ENCODE results near the gene PNMA3. TPM values are rescaled to one million over a fixed set of nuclear protein-coding genes. Genes with fewer than 3 reads are reported as not detected.
"Not testable (repeated sequence)": the region's sequence is repeated elsewhere in the genome, so short reads cannot be mapped to it uniquely, and the experiment has no call there.

Gene PNMA3
- polyA plus RNA-seq (ENCODE audit: insufficient read length in 10 of 10): 1 to 10 TPM in 7 of 10 donors, under 1 TPM in 3; 0.41 to 1.9 (median 1.1) TPM
- long read RNA-seq, donor 1, partial matches to known transcripts: 0 of 1 reads
- long read RNA-seq, donor 1, other reads (novel, unspliced or antisense): 0 of 1 reads
- long read RNA-seq, donor 2, partial matches to known transcripts: 0 of 1 reads
- long read RNA-seq, donor 2, other reads (novel, unspliced or antisense): 0 of 1 reads
- long read RNA-seq, donor 3: 0 reads
- long read RNA-seq, donor 4: 0 reads
- long read RNA-seq, donor 5: 0 reads
- long read RNA-seq, donor 6: 0 reads
- long read RNA-seq, donor 7: 0 reads
- long read RNA-seq, donor 8: 0 reads
- long read RNA-seq, donor 9: 0 reads

DNA sequence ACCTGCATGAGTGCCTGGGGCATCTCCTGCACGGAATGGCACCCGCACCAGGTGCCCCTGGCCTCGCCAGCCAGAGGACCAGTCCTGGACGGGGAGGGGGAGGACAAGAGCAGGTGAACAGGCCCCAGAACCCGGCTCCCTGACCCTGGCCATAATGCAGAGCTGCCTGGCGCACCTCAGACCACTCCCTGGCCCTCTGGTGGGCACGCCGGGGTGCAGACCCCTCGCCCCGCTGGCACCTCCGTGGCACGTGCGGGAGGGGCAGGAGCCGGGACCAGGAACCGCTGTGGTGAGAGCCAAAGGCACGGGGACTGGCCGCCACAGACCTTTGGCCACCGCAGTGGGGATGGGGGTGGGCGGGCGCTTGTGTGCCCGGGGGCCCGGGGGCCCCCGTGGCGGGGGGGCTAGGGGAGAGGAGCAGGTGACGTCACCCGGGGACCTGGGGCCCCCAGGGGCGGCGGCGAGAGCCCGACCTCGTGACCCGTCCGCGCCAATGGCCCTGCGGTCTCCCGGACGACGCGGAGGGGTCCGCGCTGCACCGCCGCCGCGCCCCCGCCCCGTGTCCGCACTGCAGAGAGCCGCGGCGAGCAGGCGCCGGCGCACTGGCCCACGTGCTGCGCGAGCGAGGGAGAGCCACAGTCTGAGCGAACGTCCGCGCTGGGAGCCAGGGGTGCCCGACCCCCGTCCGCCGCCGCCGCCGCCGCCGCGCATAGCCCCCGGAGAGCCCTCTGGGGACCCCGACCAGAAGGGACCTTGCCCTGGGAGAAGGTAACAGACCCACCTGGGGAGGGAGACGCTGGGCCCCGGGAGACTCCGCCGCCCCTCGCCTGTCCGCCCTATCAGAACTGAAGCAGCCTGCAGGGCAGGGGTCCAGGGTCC is at the start of gene PNMA3:
PNMA3 (plus strand) TSS at position 600 of the 879 bp plus-strand sequence. CDS start 586 bp downstream, outside the sequence.
- peak in 1 of 3 donors; percentile 36 for DNase-seq

DNA sequence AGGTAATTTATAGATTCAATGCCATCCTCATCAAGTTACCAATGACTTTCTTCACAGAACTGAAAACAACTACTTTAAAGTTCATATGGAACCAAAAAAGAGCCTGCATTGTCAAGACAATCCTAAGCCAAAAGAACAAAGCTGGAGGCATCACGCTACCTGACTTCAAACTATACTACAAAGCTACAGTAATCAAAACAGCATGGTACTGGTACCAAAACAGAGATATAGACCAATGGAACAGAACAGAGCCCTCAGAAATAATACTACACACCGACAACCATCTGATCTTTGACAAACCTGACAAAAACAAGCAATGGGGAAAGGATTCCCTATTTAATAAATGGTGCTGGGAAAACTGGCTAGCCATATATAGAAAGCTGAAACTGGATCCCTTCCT is 39.1 kb upstream of the PNMA3 start:
- not testable (repeated sequence) for DNase-seq

GRCh38 chrX:153019166-153019565 is 37.1 kb upstream of the PNMA3 start:
- no peak for DNase-seq

DNA sequence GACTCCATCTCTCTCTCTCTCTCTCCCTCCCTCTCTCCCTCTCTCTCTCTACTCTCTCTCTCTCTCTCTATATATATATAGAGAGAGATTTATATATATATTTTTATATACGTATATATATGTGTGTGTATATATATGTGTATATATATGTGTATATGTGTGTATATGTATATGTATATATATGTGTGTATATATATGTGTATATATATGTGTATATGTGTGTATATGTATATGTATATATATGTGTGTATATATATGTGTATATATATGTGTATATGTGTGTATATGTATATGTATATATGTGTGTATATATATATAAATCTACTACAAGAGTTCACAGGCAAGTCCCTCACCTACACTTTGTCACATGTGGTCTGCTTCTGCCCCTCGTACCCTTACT is 29.8 kb upstream of the PNMA3 start:
- not testable (repeated sequence) for DNase-seq

DNA sequence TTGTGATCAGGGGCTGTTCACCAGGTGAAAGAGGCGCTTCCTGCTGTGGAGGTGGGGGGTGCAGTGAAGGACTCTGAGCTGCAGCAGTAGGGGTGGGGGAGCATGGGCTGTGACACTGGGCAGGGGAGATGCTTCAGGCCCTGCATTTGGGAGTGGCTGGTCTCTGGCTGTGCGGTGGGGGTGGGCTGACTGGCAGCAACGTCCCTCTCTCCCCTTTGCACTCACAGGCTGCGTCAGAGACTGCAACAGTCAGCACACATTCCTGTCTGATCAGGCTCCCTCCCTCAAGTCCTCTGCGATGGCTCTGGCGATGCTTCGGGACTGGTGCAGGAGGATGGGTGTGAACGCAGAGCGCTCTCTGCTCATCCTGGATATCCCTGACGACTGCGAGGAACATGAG is 27.8 kb upstream of the PNMA3 start:
- not testable (repeated sequence) for DNase-seq

GRCh38 chrX:153029162-153029561 is 27.1 kb upstream of the PNMA3 start:
- DNase-seq: no peak

- DNase-seq: no peak
Measured at GRCh38 chrX:153029875-153030274, 26.4 kb upstream of the PNMA3 start.

GRCh38 chrX:153030801-153031200 is 25.5 kb upstream of the PNMA3 start:
- no peak for DNase-seq

DNA sequence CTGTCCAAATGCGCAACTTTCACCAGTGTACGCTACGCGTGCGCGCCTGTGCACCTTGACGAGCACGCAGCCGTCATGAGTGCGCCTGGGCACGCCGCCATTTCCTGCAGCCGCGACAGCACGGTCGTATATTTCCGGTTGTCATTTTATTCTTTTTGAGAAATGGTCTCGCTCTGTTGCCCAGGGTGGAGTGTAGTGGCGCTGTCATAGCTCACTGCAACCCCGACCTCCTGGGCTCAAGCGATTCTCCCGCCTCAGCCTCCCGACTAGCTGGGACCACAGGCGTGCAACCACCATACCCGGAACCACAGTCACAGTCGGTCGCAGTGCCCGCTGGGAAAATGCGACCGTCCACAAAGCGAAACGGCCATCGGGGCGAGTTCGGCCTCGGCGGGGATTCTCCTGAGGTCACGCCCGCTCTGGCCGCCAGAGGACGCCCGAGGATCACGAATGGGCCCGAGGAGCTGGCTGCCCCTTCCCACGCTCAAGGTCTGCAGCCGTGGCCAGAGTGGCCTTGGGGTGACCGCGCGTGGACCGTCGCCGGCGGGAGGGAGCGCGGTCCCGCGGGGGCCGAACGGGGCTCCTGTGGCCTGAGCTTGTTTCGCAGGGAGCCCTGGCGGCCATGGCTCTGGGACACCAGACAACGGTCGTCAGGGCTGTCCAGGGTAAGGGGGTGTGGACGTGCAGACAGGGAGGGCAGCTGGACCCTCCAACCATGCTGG is 23.7 kb upstream of the PNMA3 start:
- peak; percentile 33 to 77 (median 63) for DNase-seq

DNA sequence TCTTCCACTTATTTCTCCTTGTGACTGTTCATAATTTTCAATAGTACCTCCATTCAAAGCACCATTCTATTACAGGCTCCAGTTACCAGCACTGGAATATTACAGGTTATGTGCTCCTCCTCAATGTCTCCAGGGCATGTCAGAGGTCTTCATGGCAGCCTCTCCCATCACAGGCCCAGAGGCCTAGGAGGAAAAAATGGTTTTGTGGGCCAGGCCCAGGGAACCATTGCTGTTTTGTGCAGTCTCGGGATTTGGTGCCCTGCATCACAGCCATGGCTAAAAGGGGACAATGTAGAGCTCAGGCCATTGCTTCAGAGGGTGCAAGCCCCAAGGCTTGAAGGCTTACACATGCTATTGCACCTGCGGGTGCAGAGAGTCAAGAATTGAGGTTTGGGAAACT is 7.2 kb upstream of the PNMA3 start:
- DNase-seq: no peak

DNA sequence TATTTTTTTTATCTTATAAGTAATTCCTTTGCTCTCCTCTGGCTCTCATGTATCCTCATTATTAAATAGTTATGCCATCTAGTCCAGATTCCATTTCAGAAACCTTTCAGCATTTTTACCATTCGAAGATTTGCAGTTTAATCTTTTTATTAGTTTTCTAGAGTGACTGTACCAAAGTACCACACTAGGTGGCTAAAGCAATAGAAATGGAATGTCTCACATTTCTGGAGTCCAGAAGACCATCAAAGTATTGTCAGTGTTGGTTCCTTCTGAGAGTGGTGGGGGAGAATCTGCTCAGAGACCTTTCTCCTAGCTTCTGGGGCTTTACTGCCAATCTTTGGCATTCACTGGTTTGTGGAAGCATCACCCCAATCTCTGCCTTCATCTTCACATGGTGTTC is 3.7 kb upstream of the PNMA3 start:
- DNase-seq: no peak

- no peak for DNase-seq
Measured at GRCh38 chrX:153057281-153057680, 1.0 kb downstream of the PNMA3 start.

DNA sequence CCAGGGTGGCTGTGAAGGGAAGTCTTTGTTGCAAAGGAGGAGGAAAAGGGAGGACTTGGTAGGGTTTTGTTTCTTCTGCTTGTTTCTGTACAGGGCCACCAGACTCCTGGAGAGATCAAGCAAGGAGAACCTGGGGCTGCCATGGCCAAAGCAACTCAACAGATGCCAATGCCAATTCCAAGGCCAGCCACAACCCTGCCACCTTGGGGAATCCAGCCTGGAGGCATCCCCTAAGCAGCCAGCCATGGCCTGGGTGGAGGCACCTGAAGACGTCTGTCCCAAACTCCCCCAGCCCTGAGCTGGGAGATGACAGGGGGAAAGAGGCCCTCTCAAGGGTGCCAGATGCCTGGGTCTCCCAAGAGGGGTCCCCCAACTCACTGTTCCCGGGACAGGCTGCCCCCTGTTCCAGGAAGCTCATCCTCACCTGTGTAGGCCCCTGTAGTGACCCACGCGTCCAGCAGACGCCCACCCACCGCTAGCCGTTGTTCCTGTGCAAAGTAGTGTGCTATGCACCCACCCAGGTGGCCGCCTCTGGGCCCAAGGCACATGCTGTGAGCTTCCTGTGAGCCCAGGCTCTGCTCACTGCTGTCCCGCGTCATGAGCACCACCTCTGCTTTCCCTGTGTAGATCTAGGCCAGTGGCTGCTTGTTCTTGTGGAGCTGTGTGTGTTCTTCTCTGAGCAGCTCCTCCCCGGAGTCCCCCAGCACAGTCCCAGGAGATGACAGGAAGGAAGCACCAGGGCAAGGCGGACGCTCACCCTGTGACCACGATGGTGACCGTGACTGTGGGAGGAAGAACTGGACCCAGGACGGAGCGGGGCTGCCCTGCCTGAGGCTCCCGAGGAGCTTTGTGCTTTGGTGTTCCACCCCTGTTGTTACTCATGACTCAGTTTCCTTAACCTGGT is 3.2 kb downstream of the PNMA3 start:
- no peak for DNase-seq

- DNase-seq: no peak
Measured at GRCh38 chrX:153060095-153060445, 3.8 kb downstream of the PNMA3 start.

- DNase-seq: peak in 1 of 3 donors; percentile 8
Measured at GRCh38 chrX:153061732-153062131, 5.5 kb downstream of the PNMA3 start.

DNA sequence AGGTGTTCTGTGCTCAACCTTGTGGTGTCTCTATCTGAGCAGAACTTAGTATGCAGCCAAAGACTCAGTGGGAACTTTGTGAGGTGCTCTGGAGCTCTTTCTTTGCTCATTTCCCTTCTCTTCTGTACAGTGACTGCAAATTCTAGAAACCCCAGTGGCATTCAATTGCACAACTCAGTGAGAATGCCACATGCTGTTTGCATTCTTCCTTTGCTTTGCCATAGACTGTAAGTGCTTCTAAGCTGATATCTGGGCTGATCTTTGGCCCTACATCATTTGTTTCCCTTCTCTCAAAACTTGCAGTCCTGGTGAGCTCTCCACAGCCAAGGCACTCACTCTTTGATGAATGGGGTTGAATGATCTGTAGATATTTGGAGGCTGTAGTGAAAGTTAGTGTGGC is 7.0 kb downstream of the PNMA3 start:
- DNase-seq: no peak

DNA sequence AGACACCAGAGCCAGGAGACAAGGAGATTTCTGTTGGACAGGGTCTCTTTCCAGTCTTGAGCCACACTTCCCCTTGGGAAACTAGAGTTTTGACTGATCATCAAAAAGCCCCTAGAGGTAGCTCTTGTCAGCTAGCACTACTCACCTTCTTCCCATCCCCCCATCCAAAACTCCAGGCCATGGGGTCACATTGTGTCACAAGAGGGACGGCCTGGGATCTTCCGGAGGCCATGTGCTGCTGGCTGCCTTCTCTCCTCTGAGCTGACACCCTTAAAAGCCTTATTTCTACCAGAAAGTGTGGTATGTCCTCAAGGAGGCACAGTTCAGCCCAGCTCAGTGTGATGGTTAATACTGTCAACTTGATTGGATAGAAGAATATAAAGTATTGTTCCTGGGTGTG is 7.8 kb downstream of the PNMA3 start:
- no peak for DNase-seq

- no peak for DNase-seq
Measured at GRCh38 chrX:153065389-153065788, 9.1 kb downstream of the PNMA3 start.

DNA sequence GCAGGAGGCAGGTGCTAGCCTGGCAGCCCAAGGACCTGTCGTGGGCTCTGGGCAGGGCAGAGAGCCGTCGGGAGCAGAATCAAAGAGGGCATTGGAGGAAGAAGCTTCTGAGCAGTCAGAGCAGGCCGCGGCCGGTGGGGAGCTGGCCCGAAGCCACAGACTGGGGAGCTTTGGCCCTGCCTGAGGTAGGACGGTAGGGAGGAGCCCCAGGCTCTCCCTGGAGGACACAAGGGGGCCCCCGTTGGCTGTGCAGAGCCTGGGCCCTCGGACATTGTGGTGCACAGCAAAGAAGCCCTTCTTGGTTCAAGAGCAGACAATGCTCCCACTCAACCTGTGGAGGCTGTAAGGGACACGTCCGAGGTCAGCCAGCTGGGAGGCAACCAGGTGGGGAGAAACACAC is 10.1 kb downstream of the PNMA3 start:
- not testable (repeated sequence) for DNase-seq

DNA sequence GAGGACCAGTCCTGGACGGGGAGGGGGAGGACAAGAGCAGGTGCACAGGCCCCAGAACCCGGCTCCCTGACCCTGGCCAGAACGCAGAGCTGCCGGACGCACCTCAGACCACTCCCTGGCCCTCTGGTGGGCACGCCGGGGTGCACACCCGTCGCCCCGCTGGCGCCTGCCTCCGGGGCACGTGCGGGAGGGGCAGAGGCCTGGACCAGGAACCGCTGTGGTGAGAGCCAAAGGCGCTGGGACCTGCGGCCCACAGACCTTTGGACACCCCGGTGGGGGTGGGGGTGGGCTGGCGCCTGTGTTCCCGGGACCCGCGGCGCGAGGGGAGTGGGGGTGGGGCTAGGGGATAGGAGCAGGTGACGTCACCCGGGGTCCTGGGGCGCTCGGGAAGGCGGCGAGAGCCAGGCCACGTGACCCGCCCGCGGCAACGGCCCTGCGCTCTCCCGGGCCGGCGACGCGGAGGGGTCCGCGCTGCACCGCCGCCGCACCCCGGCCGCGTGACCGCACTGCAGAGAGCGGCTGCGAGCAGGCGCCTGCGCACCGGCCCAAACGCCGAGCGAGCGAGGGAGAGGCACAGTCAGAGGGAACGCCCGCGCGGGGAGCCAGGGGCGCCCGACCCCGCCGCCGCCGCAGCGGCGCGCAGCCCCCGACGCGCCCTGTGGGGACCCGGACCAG is 15.8 kb downstream of the PNMA3 start, which contains the start of gene PNMA6A:
PNMA6A (plus strand) TSS at position 546 of the 675 bp plus-strand sequence. CDS start 609 bp downstream, outside the sequence.
- not testable (repeated sequence) for DNase-seq

Data from muscle of back (tissue), 13 donors.